GM21447 (cell line): Measurements from ENCODE around the gene CFAP92.
"Not testable (repeated sequence)": the region's sequence is repeated elsewhere in the genome, so short reads cannot be mapped to it uniquely, and the experiment has no call there.

Source experiments
- ATAC-seq: cut with Tn5 transposase; IDR thresholded peaks from one replicate; pipeline ENCODE4 v1.9.1; 2021; ENCODE audit not compliant: unreplicated experiment

CFAP92 gene

GRCh38 chr3:128942161-128942952, 51.5 kb downstream of the CFAP92 start:
- no peak for ATAC-seq

DNA sequence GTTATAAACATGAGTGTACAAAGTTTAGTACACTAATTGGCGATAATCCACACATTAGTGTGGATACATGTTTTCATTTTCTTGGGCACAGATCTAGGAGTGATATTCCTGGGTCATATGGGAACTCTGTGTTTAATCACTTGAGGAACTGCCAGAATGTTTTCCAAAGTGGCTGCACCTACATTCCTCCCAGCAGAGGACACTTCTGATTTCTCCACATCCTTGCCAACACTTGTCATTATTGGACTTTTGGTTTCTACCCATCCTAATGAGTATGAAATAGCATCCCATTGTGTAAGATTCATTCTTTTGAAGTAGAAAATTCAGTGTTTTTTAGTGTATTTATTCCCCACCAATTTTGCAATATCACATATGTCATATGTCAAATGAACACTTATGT, 53.6 kb downstream of the CFAP92 start:
- no peak for ATAC-seq

GRCh38 chr3:128936341-128936740, 57.5 kb downstream of the CFAP92 start:
- no peak for ATAC-seq

DNA sequence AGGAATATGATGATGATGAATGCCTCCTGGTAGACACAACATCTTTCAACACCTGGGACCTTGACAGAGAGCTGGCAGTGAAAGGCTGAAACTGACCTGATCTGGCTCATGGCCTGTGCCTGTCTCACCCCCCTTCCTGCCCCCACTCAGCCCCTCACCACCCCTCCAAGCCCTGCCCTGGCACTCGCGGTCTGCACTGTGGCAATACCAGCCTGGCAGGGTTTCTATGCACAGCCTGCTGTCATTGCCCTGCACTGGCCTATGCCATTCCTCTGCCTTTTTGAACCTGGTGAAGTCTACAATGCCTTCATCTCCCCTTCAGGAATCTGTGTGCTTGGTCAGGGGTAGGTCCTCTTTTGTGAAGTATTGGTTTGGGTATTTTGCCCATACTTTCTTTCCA, 58.0 kb downstream of the CFAP92 start:
- no peak for ATAC-seq

- no peak for ATAC-seq
Observed at GRCh38 chr3:128933922-128934253, 60.0 kb downstream of the CFAP92 start.

DNA sequence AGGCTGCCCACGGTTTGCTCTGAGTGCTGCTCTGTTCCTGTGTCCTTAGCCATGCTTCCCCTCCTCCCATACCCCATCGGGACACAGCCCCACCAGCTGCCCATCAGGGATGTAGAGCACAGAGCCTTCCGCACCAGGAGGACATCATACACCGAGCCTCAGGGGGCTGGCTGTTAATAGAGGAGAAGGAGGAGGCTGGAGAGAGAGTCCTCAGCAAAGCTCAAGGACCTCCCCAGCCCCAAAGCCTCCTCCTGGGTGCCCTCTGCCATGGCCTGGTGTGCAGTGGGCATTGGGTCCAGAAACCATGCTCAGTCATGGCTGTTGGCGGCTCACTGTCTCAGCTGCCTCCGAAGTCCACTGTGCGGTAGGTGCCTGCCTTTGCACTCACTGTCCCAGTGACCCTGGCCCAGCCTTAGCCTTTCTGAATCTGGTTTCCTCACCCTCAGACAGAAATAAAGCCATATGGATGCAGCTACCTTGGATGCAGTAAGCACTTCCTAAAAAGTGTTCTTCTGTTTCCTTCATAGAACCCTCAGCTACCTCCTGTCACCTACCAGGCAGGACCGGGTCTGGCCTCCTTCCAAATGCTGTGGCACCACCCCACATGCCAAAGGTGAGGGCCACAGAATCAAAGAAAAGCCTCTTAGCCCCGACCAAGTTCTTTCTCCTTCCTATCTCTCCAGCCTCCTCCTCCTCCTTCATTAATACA, 60.5 kb downstream of the CFAP92 start:
- ATAC-seq = no peak

DNA sequence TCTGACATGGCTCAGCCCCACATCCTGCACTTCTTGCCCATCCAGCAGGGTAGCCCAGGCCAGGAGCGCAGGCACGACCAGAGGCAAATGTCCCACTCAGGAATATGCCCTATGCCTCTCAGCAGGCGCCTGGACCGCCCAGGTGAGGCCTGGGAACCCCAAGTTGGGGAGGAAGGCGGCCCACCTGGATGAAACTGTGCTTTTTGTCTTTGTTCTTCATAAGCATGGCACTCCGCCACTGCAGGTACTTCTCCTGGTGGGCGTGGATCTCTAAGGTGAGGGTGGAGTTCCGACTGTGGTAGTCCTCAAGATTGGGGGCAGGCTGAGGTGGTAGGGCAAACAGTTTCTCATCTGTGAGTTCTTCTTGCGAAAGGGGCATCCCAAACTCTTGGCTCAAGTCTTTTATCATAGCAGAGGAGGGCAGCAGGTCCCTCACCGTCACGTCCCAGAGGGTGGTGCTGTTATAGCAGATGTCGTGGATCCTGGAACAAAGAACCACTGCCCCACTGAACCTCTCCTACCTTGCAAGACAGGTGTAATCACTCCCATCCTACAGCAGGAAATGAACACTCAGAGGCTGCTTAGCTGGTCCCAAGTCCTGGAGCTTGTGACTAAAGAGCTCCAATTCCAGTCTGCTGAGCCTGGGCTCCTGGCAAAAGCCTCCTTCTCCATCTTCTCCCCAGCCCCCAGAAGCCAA, 61.2 kb downstream of the CFAP92 start:
- no peak for ATAC-seq

GRCh38 chr3:128931046-128931445, 62.8 kb downstream of the CFAP92 start:
- no peak for ATAC-seq

DNA sequence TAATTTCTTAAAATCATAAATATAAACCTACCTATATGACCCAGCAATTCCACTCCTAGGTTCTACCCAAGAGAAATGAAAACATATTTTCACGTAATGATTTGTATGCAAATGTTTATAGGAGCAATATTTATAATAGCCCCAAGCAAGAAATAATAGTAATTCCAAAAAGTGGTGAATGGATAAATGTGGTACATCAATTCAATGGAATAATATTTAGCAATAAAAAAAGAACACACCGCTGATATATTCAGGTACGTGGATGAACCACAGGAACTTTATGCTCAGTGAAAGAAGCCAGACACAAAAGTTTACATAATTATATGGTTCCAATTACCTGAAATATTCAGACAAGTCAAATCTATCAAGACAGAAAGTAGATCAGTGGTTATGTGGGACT, 64.5 kb downstream of the CFAP92 start:
- ATAC-seq = no peak

GRCh38 chr3:128923986-128924385, 69.9 kb downstream of the CFAP92 start:
- not testable (repeated sequence) for ATAC-seq

DNA sequence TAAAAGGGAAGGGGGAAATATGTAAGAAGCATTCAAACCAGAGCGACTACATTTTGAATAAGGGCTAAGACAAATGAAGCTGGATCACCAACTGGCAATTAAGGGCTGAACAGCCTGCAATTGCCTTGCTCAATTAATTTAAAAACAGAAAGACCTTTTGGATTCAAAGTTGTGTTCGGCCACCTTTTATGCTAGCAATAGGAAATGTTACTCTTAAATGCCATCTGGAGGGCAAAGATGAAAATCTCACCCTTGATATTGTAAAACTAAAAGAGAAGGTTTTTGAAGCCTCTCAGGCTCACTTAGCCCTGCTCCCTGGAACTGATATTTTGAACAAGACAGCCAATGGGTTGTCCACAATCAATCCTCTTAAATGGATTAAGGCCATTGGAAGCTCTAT, 70.3 kb downstream of the CFAP92 start:
- ATAC-seq = no peak

DNA sequence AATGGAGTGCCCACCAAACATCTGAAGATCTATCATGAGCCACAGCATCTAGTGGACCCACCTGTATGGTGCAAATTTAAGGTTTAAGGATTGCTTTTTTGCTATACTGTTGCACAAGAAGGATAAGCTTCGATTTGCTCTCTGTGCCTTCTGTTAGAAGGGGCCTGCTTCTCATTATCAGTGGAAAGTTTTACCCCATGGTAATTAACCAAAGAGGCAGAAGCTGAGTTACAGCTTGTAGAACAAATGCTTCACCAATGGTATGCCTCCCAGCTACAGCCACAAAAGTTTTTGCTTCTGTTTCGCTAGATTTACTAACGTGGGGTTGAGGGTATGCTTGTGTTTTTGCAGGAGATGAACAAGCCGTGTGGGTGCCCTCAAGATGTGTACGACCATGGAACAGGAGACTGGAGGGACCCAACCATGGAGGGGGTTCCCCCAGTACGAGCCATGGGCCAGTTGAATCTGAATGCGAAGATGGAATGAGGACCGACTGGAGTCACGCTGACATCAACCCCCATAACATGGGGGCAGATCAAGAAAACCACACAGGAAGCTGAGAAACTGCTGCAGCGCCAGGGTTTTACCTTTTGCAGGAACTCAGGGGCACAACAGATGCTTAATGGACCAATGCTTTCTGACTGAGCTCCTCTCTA, 70.9 kb downstream of the CFAP92 start:
- no peak for ATAC-seq

DNA sequence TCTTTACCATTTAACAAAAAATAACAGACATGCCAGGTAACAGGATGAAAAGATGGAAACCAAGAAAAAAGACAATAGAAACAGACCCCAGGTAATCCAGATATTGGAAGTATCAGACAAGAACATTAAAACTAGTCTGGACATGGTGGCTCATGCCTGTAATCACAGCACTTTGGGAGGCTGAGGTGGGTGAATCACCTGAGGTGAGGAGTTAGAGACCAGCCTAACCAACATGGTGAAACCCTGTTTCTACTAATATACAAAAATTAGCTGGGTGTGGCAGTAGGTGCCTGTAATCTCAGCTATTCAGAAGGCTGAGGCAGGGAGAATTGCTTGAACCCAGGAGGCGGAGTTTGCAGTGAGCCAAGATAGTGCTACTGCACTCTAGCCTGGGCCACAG, 73.9 kb downstream of the CFAP92 start:
- no peak for ATAC-seq

DNA sequence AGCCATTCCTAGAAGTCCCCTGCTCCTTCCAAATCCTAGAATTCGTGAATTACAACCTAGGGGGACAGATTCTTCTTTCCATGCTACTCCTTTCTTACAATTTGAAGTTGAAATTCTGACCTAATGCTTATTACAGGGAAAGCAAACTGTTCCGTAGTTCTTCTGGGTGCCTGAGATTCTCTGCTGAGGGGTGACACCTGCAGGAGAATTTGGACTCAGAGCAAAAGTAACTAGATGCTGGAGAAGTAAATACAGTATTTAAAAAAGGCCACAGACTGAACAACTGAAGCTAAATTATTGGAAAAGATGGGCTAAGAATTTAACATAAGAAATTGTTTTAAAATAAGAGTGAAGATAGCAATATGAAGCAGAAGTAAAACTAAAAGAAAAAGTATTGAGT, 76.6 kb downstream of the CFAP92 start:
- no peak for ATAC-seq

GRCh38 chr3:128914966-128915645, 78.8 kb downstream of the CFAP92 start:
- ATAC-seq = no peak

DNA sequence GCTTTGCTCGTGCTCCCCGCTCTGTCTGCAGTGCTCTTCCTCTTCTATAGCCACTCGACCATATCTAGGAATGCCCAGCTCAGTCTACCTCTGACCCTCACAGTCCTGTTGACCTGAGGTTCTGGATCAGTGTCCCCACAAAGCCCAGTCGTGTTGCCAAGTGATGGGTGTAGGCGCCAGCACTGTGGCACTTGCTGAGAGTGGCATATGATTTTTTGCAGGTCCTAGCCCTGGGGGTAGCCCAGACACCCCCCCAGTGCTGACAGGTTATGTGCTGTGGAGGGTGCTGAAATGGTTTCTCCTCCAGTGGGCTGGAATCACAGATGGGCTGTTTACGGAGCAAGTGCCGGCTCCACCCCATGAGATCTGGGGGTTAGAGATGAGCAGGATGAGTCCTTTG, 82.0 kb downstream of the CFAP92 start:
- no peak for ATAC-seq

GRCh38 chr3:128910006-128910405, 83.9 kb downstream of the CFAP92 start:
- no peak for ATAC-seq

GRCh38 chr3:128908951-128909350, 84.9 kb downstream of the CFAP92 start:
- no peak for ATAC-seq

DNA sequence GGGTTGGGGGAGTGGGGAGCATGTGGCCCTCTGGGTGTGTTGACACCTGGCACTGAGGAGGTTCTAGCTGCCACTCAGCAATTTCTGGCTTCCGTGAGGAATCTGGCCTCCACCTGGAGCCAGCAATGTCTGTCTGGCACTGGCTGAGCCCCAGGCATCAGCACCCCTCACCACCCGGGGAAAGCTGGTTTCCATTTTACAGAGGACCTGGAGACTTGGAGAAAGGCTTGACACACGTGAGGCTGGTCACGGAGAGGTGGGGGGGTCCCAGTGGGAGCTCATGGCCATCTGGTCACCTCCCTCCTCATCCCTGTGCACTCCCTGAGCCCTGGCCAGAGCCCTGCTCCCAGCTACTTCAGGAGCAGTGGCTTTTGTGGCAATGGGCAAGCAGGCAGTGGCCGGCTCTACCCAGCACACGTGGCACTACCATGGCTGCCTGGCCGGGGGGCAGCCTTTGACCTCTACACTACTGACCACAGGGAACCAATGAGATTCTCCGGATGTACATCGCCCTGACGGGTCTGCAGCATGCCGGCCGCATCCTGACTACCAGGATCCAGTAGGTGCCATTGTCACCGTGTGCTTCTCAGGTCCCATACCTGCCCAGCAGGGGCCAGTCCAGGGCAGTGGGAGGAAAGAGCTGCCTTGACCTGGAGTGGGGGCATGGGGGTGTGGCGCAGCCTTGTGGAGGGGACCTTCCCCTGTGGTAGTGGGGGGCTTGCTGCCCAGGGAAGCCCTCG, 86.0 kb downstream of the CFAP92 start:
- no peak for ATAC-seq

DNA sequence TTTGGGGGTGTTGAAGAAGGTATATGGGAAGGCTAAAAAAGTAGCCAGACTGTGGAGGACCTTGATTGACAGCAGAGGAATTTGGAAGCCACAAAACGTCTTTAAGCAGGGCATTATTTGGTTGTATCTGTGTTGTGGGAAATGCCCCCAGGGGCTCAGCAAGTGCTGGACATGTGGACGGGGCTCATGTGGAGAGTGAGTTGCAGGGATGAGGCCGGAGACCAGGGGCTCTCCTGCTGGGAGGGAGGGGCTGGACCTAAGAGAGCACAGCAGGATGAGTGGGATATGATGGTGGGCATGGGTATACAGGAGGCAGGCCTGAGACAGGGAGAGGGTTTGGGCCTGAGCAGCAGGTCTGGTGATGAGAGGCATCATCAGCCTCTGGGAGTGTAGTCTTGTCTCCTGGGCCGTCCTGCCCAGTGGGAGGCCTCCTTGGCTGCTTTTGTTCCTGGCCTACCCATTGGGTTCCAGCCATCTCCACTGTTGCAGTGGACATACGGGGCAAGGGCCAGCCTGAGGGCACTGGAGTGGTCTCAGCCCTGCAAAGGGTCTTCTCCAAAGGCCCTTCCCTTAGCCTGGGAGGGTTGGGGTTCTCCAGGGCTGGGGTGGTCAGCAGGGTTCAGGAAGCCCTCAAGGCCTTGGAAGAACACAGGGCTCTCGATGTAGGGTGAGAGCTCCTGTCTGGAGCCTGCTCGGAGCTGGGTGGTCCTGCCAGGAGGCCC, 86.9 kb downstream of the CFAP92 start:
- ATAC-seq = no peak
